ENCODE measurements around the gene GLS2. TPM values are rescaled to one million over a fixed set of nuclear protein-coding genes. Genes with fewer than 3 reads are reported as not detected.
A peak's percentile ranks its signal among the peaks of the same experiment; 100 is the strongest.

The GLS2 gene
- total and polyA plus RNA-seq, 10 of the 15 experiments (the other 5 are each of a cell fraction or from before 2014, with no cell fraction given) = 0.64 to 6.4 (median 3.3) TPM

GRCh38 chr12:56448860-56449621 is 38.9 kb downstream of the GLS2 start, which contains the start of gene TIMELESS:
Gene TIMELESS (minus strand): TSS chr12:56449426. CDS start chr12:56434170, 15,256 bp downstream.
- peak within 1 kb of the TSS; percentile 75 for H3K27ac ChIP-seq (ENCODE audit: control insufficient read depth, insufficient read depth)
- ChIA-PET CTCF (interaction anchor here (0.6 to 6.0 kb wide), 14 partner anchors 12 to 792 kb away, joined by 3 to 89 read pairs (median 6); partner anchors contain the start of genes CNPY2, SMARCC2, STAT2 and ZC3H10), SMC1A (ENCODE audit: uncharacterized antibody, unreplicated experiment) (interaction anchor here (1.0 to 3.4 kb wide), 10 partner anchors 11 to 243 kb away, joined by 3 to 37 read pairs (median 8); partner anchors contain the start of genes CNPY2 and STAT2), POLR2A (interaction anchor here (0.6 to 7.4 kb wide), 15 partner anchors 11 to 800 kb away, joined by 3 to 63 read pairs (median 4); partner anchors contain the start of genes IL23A and STAT2), RAD21 (ENCODE audit: unreplicated experiment) (interaction anchor here (0.6 to 4.5 kb wide), 11 partner anchors 12 to 710 kb away, joined by 3 to 32 read pairs (median 4); partner anchors contain the start of genes CNPY2, PAN2, RNF41 and STAT2)
- H3K27me3 ChIP-seq (replicated peaks in 1 of 2; ENCODE audit: control insufficient read depth in 2 of 2, insufficient read depth in 2 of 2, low read length in 1 of 2) = no peaks in the 10 kb centered on the region
- peak within 1 kb of the TSS; percentile 99 for H2AFZ ChIP-seq (ENCODE audit: control insufficient read depth, low read depth, low read length)
- H3K4me2 ChIP-seq (ENCODE audit: control insufficient read depth, insufficient read depth) = peak within 1 kb of the TSS; percentile 97
- peak; percentile 77 for DNase-seq (ENCODE audit: low read depth, low spot score)
- H3K4me3 ChIP-seq = peak within 1 kb of the TSS; percentile 91
- H3K36me3 ChIP-seq (ENCODE audit: control insufficient read depth in 2 of 2, insufficient read depth in 2 of 2, low read length in 1 of 2) = no peaks in the 10 kb centered on the region
- FAIRE-seq = peak; percentile 91
- WGBS (ENCODE audit: insufficient coverage, insufficient replicate concordance, low lambda C conversion rate, missing lambda C conversion rate) = under 1% methylated on average over 56 of the region's 58 CpGs
- peaks cover 10% of the 10 kb centered on the region for H3K79me2 ChIP-seq (ENCODE audit: control insufficient read depth, insufficient read depth, low read length)
- intact Hi-C loops (cut with micrococcal nuclease; ENCODE audit: unreplicated experiment) (loop anchor here (5.0 kb wide), 2 partner anchors 87 to 477 kb away; partner anchors contain the start of genes APOF, RAB5B and STAT2), in situ Hi-C loops (cut with MboI) (no loop called here)
- no peaks in the 10 kb centered on the region for H4K20me1 ChIP-seq (ENCODE audit: control insufficient read depth, insufficient read depth)
- no peaks in the 10 kb centered on the region for H3K4me1 ChIP-seq (ENCODE audit: control insufficient read depth, insufficient read depth, low read length)
- H3K9me3 ChIP-seq (replicated peaks; ENCODE audit: control insufficient read depth, insufficient read depth, low read length) = no peaks in the 10 kb centered on the region
- BruUV-seq (replicated peaks) = TSS peak; percentile 88
- peak within 1 kb of the TSS; percentile 86 for H3K9ac ChIP-seq (ENCODE audit: control insufficient read depth, insufficient read depth, low read length)
- peak; percentile 98 for ATAC-seq
- TF ChIP-seq YY1 (IDR thresholded peaks at IDR 0.05; ENCODE audit: low read depth, low read length) = peak; percentile 44; the same call in 1 of the 2 replicates
- TF ChIP-seq, protein P1, sequence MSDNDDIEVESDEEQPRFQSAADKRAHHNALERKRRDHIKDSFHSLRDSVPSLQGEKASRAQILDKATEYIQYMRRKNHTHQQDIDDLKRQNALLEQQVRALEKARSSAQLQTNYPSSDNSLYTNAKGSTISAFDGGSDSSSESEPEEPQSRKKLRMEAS (IDR thresholded peaks at IDR 0.05; ENCODE audit: low read depth, low read length) = peak; percentile 54; the same call in 1 of the 2 replicates
- TF ChIP-seq, protein P2, sequence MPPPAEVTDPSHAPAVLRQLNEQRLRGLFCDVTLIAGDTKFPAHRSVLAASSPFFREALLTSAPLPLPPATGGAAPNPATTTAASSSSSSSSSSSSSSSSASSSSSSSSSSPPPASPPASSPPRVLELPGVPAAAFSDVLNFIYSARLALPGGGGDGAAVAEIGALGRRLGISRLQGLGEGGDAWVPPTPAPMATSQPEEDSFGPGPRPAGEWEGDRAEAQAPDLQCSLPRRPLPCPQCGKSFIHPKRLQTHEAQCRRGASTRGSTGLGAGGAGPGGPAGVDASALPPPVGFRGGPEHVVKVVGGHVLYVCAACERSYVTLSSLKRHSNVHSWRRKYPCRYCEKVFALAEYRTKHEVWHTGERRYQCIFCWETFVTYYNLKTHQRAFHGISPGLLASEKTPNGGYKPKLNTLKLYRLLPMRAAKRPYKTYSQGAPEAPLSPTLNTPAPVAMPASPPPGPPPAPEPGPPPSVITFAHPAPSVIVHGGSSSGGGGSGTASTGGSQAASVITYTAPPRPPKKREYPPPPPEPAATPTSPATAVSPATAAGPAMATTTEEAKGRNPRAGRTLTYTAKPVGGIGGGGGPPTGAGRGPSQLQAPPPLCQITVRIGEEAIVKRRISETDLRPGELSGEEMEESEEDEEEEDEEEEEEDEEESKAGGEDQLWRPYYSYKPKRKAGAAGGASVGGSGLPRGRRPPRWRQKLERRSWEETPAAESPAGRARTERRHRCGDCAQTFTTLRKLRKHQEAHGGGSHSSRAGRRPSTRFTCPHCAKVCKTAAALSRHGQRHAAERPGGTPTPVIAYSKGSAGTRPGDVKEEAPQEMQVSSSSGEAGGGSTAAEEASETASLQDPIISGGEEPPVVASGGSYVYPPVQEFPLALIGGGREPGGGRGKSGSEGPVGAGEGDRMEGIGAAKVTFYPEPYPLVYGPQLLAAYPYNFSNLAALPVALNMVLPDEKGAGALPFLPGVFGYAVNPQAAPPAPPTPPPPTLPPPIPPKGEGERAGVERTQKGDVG (CRISPR knock-in tag; IDR thresholded peaks at IDR 0.05) = no peak
- peak; percentile 70 to 81; a peak in 3 of 4 replicates for TF ChIP-seq BHLHE40 (IDR thresholded peaks at IDR 0.05; ENCODE audit: borderline replicate concordance in 1 of 2, low read depth in 2 of 2, low read length in 1 of 2)
- peak; percentile 83 for TF ChIP-seq IKZF1 (conservative IDR thresholded peaks at IDR 0.05)
- TF ChIP-seq SMC3 (IDR thresholded peaks at IDR 0.05; ENCODE audit: borderline replicate concordance, low read length) = no peak
- TF ChIP-seq ELK1 (IDR thresholded peaks at IDR 0.05; ENCODE audit: low read depth, low read length) = no peak
- no peak for TF ChIP-seq CREB1 (IDR thresholded peaks at IDR 0.05; ENCODE audit: low read depth)
- TF ChIP-seq BCLAF1 (IDR thresholded peaks at IDR 0.05) = no peak

Data from GM12878 (cell line).